HG03432 (cell line): ENCODE data around the gene CXorf49.
A peak's percentile ranks its signal among the peaks of the same experiment; 100 is the strongest.
"Not testable (repeated sequence)": the region's sequence is repeated elsewhere in the genome, so short reads cannot be mapped to it uniquely, and the experiment has no call there.

Source experiments
- ATAC-seq: cut with Tn5 transposase; IDR thresholded peaks from one replicate; pipeline ENCODE4 v1.9.1; 2021; ENCODE audit warnings: mild to moderate bottlenecking, moderate library complexity; ENCODE audit not compliant: unreplicated experiment

CXorf49 gene

DNA sequence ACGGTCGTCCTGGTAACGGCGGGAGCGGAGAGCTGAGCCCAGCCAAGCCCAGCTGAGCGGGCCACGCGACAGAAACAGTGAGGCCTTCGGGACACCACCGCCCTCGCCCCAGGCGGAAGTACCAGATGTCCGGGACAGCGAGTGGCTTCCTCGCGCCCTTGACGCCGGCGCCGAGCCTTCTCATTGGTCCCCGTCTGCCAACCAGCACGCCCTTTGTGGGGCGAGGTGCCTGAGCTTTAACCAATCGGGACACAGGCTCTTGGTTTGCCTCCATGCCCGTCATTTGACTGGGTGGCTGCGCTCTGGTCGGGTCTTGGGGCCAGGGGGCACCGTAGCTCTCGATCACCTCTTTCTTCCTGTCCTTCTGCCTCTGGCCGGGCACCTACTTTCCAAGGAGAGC lies at the start of gene CXorf49:
Gene CXorf49 (minus strand): TSS at position 101 of the 400 bp plus-strand sequence. CDS start 134 bp downstream, outside the sequence.
- ATAC-seq, result not testable (repeated sequence)

GRCh38 chrX:71767134-71767533 lies 49.0 kb upstream of the CXorf49 start:
- not testable (repeated sequence) for ATAC-seq

- not testable (repeated sequence) for ATAC-seq
Measured at GRCh38 chrX:71765613-71766012, 47.5 kb upstream of the CXorf49 start.

GRCh38 chrX:71764832-71765231 lies 46.7 kb upstream of the CXorf49 start:
- not testable (repeated sequence) for ATAC-seq

GRCh38 chrX:71763049-71763448 lies 45.0 kb upstream of the CXorf49 start, which contains the start of gene CXorf49B:
TSS of gene CXorf49B (plus strand) at chrX:71763349. CDS start at chrX:71763424, 75 bp downstream.
- ATAC-seq, result not testable (repeated sequence)

DNA sequence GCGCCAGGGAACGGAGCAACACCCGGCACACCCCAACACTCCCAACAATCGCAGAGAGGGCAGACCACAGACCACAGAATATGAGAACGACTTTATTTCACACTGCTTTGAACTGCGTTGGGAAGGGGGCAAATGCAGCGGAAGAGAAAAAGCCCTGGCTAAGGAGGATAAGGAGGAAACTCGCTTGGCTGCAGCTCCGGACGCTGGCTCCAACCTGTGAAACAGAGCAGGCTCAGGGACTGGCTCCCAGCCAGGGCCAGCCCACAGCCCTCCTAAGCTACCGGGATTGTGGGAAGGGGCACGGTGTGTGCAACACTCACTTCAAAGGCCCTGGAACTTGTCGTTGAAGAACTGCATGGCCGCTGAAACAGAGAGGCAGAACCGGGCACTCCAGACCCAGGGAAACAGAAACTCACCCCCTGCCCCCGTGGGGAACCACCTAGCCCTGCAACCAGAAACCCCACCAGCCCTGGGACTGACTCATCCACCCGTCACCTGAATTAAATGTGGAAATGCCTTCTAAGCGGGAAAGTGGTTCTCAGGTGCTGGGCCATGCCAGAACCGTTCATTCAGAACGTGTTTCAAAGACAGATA lies 42.7 kb upstream of the CXorf49 start:
- ATAC-seq, result not testable (repeated sequence)

DNA sequence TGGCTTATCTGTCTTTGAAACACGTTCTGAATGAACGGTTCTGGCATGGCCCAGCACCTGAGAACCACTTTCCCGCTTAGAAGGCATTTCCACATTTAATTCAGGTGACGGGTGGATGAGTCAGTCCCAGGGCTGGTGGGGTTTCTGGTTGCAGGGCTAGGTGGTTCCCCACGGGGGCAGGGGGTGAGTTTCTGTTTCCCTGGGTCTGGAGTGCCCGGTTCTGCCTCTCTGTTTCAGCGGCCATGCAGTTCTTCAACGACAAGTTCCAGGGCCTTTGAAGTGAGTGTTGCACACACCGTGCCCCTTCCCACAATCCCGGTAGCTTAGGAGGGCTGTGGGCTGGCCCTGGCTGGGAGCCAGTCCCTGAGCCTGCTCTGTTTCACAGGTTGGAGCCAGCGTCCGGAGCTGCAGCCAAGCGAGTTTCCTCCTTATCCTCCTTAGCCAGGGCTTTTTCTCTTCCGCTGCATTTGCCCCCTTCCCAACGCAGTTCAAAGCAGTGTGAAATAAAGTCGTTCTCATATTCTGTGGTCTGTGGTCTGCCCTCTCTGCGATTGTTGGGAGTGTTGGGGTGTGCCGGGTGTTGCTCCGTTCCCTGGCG lies 2.3 kb upstream of the CXorf49 start:
- ATAC-seq, result not testable (repeated sequence)

DNA sequence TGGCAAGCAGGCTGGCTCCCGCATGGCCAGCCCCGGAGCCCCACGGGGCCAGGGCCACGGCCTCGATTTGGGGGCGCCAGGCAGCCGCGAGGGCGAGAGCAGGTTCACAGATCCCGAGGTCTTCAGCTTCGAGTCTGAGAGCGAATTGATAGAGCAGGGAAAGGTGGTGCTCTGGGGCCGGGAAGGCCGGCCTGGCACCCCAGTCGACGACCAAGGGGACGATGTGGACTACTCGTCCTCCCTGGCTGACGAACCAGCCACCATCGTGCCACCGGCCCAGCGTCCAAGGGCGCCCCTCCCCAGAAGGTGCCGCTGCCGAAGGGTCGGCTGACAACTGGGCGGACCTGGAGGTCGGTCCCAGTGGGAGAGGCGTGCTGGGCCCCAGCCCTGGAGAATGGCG lies 1.1 kb upstream of the CXorf49 start:
- not testable (repeated sequence) for ATAC-seq

DNA sequence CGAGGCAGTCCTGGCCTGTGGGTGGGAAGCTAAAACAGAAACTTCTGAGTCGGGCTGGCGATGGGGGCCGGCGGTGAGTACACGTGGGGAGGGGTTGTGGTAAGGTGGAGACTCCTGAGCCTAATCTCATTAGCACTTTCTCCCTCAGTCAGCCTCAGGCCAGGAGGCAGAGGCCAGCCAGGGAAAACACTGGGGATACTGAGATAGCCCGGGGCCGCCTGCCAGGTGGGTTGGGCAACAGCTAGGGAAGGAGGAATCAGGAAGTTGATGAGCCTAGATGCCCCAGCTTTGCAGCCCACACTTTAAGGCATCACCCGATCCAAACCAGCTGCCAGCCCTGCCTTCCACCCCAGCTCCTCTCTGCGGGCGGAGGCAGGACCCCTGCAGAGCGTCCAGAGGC lies 1.8 kb downstream of the CXorf49 start:
- ATAC-seq, result not testable (repeated sequence)

DNA sequence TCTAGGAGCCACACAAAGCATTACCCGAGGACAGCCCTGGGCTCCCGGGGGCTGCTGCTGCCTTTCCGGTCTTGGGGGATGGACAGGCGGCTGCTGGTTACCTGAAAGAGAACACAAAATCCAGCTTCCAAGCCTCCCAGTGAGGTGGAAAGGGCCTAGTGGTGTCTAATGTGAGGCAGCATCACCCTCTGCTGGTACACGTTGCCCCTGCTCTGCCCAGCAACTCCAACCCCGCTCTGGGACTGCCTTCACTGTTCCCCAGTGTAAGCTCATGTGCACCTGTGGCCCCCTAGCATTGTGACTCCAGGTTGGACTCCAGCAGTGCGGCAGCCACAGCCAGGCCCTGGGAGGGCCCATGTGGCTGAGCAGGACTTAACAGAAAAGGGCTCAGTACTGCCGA lies 2.5 kb downstream of the CXorf49 start:
- ATAC-seq, result not testable (repeated sequence)

GRCh38 chrX:71714064-71714463 lies 4.0 kb downstream of the CXorf49 start:
- ATAC-seq, result not testable (repeated sequence)

DNA sequence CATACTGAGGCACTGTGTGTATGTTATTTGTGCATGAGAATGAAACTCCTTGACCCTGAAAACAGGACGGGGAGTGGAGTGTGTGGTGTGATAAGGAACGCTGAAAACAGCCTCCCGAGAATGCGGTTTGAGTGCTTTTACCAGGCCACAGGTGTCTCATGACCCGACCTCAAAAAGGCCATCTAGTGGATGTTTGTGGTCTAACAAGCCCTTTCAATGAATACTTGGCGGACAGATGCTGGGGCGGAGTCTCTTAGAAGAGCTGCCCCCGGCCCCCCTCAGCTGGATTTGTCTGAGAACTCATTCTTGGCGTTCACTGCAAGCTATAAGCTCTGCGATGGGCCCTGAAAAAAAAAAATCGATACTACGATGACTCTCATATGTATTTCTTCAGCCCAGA lies 15.2 kb downstream of the CXorf49 start:
- ATAC-seq, result peak; percentile 57

DNA sequence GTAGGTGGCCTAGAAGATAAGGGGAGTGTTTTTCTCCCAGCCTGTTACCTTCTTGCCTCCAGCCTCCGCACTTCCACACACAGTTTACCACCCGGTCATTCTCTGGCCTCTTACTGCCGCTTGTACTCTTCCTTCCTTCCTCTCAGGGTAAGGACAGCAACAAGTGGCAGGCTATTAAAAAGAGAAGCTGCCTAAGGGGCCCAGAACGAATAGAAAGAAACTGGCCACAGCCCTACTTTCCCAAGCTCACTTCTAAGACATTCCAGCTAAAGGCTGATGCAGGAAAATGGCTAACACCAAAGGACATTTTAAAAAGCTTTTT lies 19.1 kb downstream of the CXorf49 start:
- ATAC-seq, result not testable (repeated sequence)

- not testable (repeated sequence) for ATAC-seq
Measured at GRCh38 chrX:71698299-71699022, 19.6 kb downstream of the CXorf49 start.

GRCh38 chrX:71697466-71698298 lies 20.4 kb downstream of the CXorf49 start:
- peak; percentile 42 for ATAC-seq

DNA sequence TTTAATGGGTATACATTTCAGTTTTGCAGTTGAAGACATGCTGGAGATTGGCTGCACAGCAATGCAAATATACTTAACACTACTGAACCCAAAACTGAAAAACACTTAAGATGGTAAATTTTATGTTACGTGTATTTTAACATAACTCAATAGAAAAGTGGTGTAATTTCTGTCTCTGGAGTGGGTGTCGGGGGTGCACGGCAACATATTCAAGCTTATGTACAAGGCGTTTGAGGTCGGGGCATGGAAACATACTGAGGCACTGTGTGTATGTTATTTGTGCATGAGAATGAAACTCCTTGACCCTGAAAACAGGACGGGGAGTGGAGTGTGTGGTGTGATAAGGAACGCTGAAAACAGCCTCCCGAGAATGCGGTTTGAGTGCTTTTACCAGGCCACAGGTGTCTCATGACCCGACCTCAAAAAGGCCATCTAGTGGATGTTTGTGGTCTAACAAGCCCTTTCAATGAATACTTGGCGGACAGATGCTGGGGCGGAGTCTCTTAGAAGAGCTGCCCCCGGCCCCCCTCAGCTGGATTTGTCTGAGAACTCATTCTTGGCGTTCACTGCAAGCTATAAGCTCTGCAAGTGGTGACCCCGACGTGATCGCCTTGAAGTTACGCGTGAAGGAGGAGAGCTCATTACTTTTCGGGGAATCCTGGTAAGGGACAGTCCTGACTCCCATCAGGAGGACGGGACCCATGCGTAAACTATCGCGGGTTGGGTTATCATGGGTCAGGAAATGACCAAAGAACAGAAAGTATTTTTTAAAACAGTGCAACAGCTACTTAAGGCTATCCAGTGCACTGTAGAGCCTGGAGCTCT lies 21.2 kb downstream of the CXorf49 start:
- peak; percentile 76 for ATAC-seq

DNA sequence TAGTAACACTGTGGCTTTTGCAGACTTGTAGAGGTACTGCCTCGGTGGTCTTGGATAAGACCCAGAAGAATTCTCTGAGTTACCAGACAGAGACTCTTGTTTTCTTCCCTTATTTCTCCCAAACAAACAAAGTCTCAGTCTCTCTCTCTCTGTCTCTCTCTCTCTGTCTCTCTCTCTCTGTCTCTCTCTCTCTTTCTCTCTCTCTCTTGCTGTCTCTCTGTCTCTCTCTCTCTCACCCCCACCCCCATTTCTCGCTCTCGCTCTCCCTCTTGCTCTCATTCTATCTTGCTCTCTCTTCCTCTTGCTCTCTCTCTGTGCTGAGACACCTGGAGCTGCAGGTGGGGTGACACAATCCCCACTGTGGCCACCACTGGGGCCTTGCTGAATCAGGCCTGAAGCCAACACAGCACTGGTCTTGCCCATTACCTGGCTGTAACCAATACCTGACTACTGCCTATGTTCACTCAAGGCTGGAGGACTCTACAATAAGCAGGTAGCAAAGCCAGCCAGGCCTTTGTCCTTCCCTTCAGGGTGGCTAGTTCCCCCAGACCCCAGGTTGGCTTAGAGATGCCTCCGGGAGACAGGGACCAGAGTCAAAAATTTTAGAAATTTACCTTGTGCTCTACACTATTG lies 38.4 kb downstream of the CXorf49 start:
- ATAC-seq, result no peak

GRCh38 chrX:71677195-71677594 lies 40.9 kb downstream of the CXorf49 start:
- not testable (repeated sequence) for ATAC-seq

DNA sequence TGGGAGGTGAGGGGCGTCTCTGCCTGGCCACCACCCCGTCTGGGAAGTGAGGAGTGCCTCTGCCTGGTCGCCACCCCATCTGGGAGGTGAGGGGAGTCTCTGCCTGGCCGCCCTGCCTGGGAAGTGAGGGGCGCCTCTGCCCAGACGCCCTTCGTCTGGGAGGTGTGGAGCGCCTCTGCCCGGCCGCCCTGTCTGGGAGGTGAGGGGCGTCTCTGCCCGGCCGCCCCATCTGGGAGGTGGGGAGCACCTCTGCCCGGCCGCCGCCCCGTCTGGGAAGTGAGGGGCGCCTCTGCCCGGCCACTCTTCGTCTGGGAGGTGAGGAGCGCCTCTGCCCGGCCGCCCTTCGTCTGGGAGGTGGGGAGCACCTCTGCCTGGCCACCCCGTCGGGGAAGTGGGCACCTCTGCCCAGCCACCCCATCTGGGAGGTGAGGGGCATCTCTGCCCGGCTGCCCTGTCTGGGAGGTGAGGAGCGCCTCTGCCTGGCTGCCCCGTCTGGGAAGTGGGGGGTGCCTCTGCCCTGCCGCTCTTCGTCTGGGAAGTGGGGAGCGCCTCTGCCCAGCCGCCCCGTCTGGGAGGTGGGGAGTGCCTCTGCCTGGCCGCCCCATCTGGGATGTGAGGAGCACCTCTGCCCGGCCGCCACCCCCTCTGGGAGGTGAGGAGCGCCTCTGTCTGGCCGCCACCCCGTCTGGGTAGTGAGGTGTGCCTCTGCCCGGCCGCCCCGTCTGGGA lies 41.9 kb downstream of the CXorf49 start:
- not testable (repeated sequence) for ATAC-seq
